Vagina (tissue), 2 donors: ENCODE data around the gene PHLDB2.

Experiments
- POLR2A ChIP-seq, 2 donors: fragments of 450-650 bp; IDR thresholded peaks; one replicate each; pipeline ENCODE4 v1.6.1; 2017; ENCODE audit warnings: antibody characterized with exemption in 2 of 2, mild to moderate bottlenecking in 2 of 2, moderate library complexity in 2 of 2
- POLR2AphosphoS5 ChIP-seq, 2 donors: sonication (generic); formaldehyde crosslinking; IDR thresholded peaks; one replicate each; pipeline ENCODE4 v1.9.0; 2017; ENCODE audit warnings: antibody characterized with exemption in 2 of 2, mild to moderate bottlenecking in 2 of 2, low read depth in 1 of 2; ENCODE audit not compliant: insufficient read depth in 1 of 2
- TF ChIP-seq, protein P1 (sequence below), 3 experiments: fragments of 450-650 bp in 2 of 3; fragments of 200-600 bp in 1 of 3; sonication (generic) in 1 of 3; IDR thresholded peaks; one replicate each; pipeline ENCODE4 v1.5.1; 2017 to 2019; ENCODE audit warnings: antibody characterized with exemption in 3 of 3, mild to moderate bottlenecking in 2 of 3, moderate library complexity in 2 of 3

DNA sequence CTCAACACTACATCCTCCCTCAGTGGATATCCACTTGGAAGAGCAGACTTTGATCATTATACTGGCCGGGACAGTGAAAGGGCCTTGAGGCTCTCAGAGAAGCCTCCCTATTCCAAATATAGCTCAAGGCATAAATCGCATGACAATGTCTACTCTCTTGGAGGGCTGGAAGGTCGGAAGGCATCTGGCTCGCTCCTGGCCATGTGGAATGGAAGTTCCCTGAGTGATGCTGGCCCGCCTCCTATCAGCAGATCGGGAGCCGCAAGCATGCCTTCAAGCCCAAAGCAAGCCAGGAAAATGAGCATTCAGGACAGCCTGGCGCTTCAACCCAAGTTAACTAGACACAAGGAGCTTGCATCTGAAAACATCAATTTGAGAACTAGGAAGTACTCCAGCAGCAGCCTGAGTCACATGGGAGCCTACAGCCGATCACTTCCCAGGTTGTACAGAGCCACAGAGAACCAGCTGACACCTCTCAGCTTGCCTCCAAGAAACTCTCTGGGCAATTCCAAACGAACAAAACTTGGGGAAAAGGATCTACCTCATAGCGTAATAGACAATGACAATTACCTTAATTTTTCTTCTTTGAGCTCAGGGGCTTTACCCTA is 25.4 kb downstream of the PHLDB2 start:
- no peak for TF ChIP-seq POLR2AphosphoS5 (IDR thresholded peaks at IDR 0.05; ENCODE audit: insufficient read depth in 1 of 2, low read depth in 1 of 2)
- TF ChIP-seq, protein P1, sequence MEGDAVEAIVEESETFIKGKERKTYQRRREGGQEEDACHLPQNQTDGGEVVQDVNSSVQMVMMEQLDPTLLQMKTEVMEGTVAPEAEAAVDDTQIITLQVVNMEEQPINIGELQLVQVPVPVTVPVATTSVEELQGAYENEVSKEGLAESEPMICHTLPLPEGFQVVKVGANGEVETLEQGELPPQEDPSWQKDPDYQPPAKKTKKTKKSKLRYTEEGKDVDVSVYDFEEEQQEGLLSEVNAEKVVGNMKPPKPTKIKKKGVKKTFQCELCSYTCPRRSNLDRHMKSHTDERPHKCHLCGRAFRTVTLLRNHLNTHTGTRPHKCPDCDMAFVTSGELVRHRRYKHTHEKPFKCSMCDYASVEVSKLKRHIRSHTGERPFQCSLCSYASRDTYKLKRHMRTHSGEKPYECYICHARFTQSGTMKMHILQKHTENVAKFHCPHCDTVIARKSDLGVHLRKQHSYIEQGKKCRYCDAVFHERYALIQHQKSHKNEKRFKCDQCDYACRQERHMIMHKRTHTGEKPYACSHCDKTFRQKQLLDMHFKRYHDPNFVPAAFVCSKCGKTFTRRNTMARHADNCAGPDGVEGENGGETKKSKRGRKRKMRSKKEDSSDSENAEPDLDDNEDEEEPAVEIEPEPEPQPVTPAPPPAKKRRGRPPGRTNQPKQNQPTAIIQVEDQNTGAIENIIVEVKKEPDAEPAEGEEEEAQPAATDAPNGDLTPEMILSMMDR (IDR thresholded peaks at IDR 0.05) = no peak
- no peak for TF ChIP-seq POLR2A (IDR thresholded peaks at IDR 0.05)
